HG03575 (cell line): ENCODE data around the gene CTSA.
"Not testable (repeated sequence)": the region's sequence is repeated elsewhere in the genome, so short reads cannot be mapped to it uniquely, and the experiment has no call there.

ENCODE experiments used
- ATAC-seq: cut with Tn5 transposase; IDR thresholded peaks from one replicate; pipeline ENCODE4 v1.9.1; 2021; ENCODE audit not compliant: unreplicated experiment, insufficient number of reproducible peaks, low FRiP score; ENCODE audit errors: extremely low read depth

The CTSA gene

GRCh38 chr20:45910670-45911485, 19.7 kb downstream of the CTSA start:
- peak; percentile 50 for ATAC-seq

- ATAC-seq, result no peak
Measured at GRCh38 chr20:45911486-45912343, 20.6 kb downstream of the CTSA start, which contains the start of gene PLTP. Gene PLTP, minus strand, starts transcription at chr20:45912155. Its CDS starts 703 bp downstream, at chr20:45911452.

GRCh38 chr20:45912344-45912682, 21.2 kb downstream of the CTSA start:
- ATAC-seq, result no peak

GRCh38 chr20:45913116-45913515, 22.0 kb downstream of the CTSA start:
- no peak for ATAC-seq

GRCh38 chr20:45917790-45918141, 26.6 kb downstream of the CTSA start:
- ATAC-seq, result no peak

- no peak for ATAC-seq
Measured at GRCh38 chr20:45918182-45918737, 27.1 kb downstream of the CTSA start.

- no peak for ATAC-seq
Measured at GRCh38 chr20:45918779-45919537, 27.8 kb downstream of the CTSA start.

GRCh38 chr20:45919542-45920399, 28.6 kb downstream of the CTSA start:
- no peak for ATAC-seq

GRCh38 chr20:45920462-45921336, 29.6 kb downstream of the CTSA start:
- no peak for ATAC-seq

GRCh38 chr20:45921337-45922189, 30.4 kb downstream of the CTSA start:
- no peak for ATAC-seq

- ATAC-seq, result no peak
Measured at GRCh38 chr20:45924391-45925261, 33.5 kb downstream of the CTSA start.

GRCh38 chr20:45925821-45926506, 34.8 kb downstream of the CTSA start:
- ATAC-seq, result no peak

- no peak for ATAC-seq
Measured at GRCh38 chr20:45926731-45927070, 35.6 kb downstream of the CTSA start.

- no peak for ATAC-seq
Measured at GRCh38 chr20:45927071-45927878, 36.1 kb downstream of the CTSA start.

- ATAC-seq, result not testable (repeated sequence)
Measured at GRCh38 chr20:45931680-45932079, 40.5 kb downstream of the CTSA start.
